CD4-positive, alpha-beta T cell (primary cell): ENCODE measurements around the gene AUTS2. TPM values are rescaled to one million over a fixed set of nuclear protein-coding genes. Genes with fewer than 3 reads are reported as not detected.

Experiments used
- ATAC-seq: fragments of 200-7000 bp; cut with Tn5 transposase; one replicate; pipeline ENCODE4 v1.10.0; 2022; ENCODE audit warnings: mild to moderate bottlenecking; ENCODE audit not compliant: poor library complexity
- CTCF ChIA-PET: fragments of 350-600 bp; sonication (Branson Sonifier 250); formaldehyde crosslinking; loops from one replicate; lab custom pipeline; 2021; ENCODE audit warnings: antibody characterized with exemption, inconsistent platforms; lab: Charles Lee
- POLR2A ChIA-PET: fragments of 350-600 bp; sonication (Branson Sonifier 250); formaldehyde crosslinking; loops from one replicate; lab custom pipeline; 2021; ENCODE audit warnings: antibody characterized with exemption, inconsistent platforms; lab: Charles Lee
- DNase-seq, 14 experiments: peaks; one replicate each; pipeline ENCODE4 v3.0.0-alpha.2; 2013 to 2020; ENCODE audit warnings: mixed read lengths in 2 of 14
- H3K27ac ChIP-seq, 2 donors: one replicate each; pipeline versions ENCODE4 v1.5.1 to v1.7.0; 2013; ENCODE audit warnings: low read length in 2 of 2, low read depth in 1 of 2, mild to moderate bottlenecking in 1 of 2
- H3K27me3 ChIP-seq, 2 experiments: 1 replicate in 1 of 2; 2 replicates in 1 of 2; pipeline versions ENCODE4 v1.6.1 to v1.7.0; 2013; ENCODE audit warnings: low read length in 2 of 2, control low read depth in 1 of 2, mild to moderate bottlenecking in 1 of 2, moderate library complexity in 1 of 2; ENCODE audit not compliant: insufficient read depth in 2 of 2, control insufficient read depth in 1 of 2
- H3K36me3 ChIP-seq: one replicate; pipeline ENCODE4 v1.6.1; 2013; ENCODE audit warnings: low read length, control low read depth; ENCODE audit not compliant: insufficient read depth
- H3K4me1 ChIP-seq: one replicate; pipeline ENCODE4 v1.6.1; 2013; ENCODE audit warnings: low read length, control low read depth; ENCODE audit not compliant: insufficient read depth
- H3K4me3 ChIP-seq: one replicate; pipeline ENCODE4 v1.5.1; 2013; ENCODE audit warnings: mild to moderate bottlenecking, low read length, moderate library complexity
- H3K9me3 ChIP-seq, 2 experiments: 1 replicate in 1 of 2; 2 replicates in 1 of 2; pipeline versions ENCODE4 v1.6.1 to v1.7.0; 2013; ENCODE audit warnings: low read length in 2 of 2, mild to moderate bottlenecking in 2 of 2, control low read depth in 1 of 2, moderate library complexity in 1 of 2; ENCODE audit not compliant: control insufficient read depth in 1 of 2, insufficient read depth in 1 of 2
- H3K27ac Mint-ChIP-seq: one replicate; pipeline ENCODE4 v1.8.0; 2020; ENCODE audit warnings: mixed read lengths
- H3K27me3 Mint-ChIP-seq: one replicate; pipeline ENCODE4 v1.8.0; 2021; ENCODE audit warnings: mixed read lengths
- H3K36me3 Mint-ChIP-seq: one replicate; pipeline ENCODE4 v1.8.0; 2021; ENCODE audit warnings: low read depth, mixed read lengths
- H3K4me1 Mint-ChIP-seq: one replicate; pipeline ENCODE4 v1.8.0; 2021; ENCODE audit warnings: low read depth, mixed read lengths
- H3K4me3 Mint-ChIP-seq: one replicate; pipeline ENCODE4 v1.8.0; 2020; ENCODE audit warnings: mild to moderate bottlenecking, mixed read lengths
- H3K9me3 Mint-ChIP-seq: one replicate; pipeline ENCODE4 v1.8.0; 2020; ENCODE audit warnings: mixed read lengths
- CTCF ChIP-seq: fragments of 200-600 bp; IDR thresholded peaks from one replicate; pipeline ENCODE4 v1.8.0; 2022; ENCODE audit warnings: antibody characterized with exemption, mild to moderate bottlenecking
- intact Hi-C, 2 experiments: fragments of 100-400 bp; cut with DNase I in 1 of 2; cut with micrococcal nuclease in 1 of 2; formaldehyde crosslinking; loops; one replicate each; pipeline versions ENCODE4 v1.15.1 to v1.9.0; 2023 to 2025; cut with DNase I, micrococcal nuclease
- total RNA-seq, 174 experiments: library from RNA in 2 of 174; stranded (reverse) in 2 of 174; gene quantifications; one replicate each; pipeline ENCODE4 v1.2.3 and lab custom pipeline; 2021 to 2026

AUTS2 gene
- total RNA-seq, 2 experiments from 2014 or later: 43.6 to 47.6 TPM

- no peak overlapping the region for H3K4me3 ChIP-seq
- ChIA-PET CTCF (no interaction called here), POLR2A (no interaction called here)
- H3K9me3 ChIP-seq: no peaks in the 10 kb centered on the region
- no peak overlapping the region for H3K4me3 Mint-ChIP-seq
- DNase-seq (no peak), ATAC-seq (no peak)
- no peaks in the 10 kb centered on the region for H3K4me1 Mint-ChIP-seq
- H3K27ac Mint-ChIP-seq: no peak overlapping the region
- H3K27me3 Mint-ChIP-seq: no peaks in the 10 kb centered on the region
- H3K9me3 Mint-ChIP-seq: no peaks in the 10 kb centered on the region
- H3K36me3 ChIP-seq: no peaks in the 10 kb centered on the region
- no peak for TF ChIP-seq CTCF
- H3K36me3 Mint-ChIP-seq: no peaks in the 10 kb centered on the region
- intact Hi-C loops: no loop called here
- no peaks in the 10 kb centered on the region for H3K27me3 ChIP-seq
- no peak overlapping the region for H3K27ac ChIP-seq
- no peaks in the 10 kb centered on the region for H3K4me1 ChIP-seq
Observed at GRCh38 chr7:69889338-69889975, 291.2 kb downstream of the AUTS2 start.

GRCh38 chr7:69889976-69890351 lies 291.7 kb downstream of the AUTS2 start:
- POLR2A ChIA-PET: no interaction called here
- H3K4me3 ChIP-seq: no peak overlapping the region

GRCh38 chr7:69892790-69893189 lies 294.5 kb downstream of the AUTS2 start:
- ChIA-PET CTCF (no interaction called here), POLR2A (no interaction called here)
- H3K4me1 ChIP-seq: no peaks in the 10 kb centered on the region
- no peaks in the 10 kb centered on the region for H3K36me3 Mint-ChIP-seq
- no peak overlapping the region for H3K27ac ChIP-seq
- no peaks in the 10 kb centered on the region for H3K9me3 ChIP-seq
- H3K4me3 Mint-ChIP-seq: no peak overlapping the region
- no peaks in the 10 kb centered on the region for H3K36me3 ChIP-seq
- H3K9me3 Mint-ChIP-seq: no peaks in the 10 kb centered on the region
- no peaks in the 10 kb centered on the region for H3K27me3 ChIP-seq
- H3K4me3 ChIP-seq: no peak overlapping the region
- no peak for TF ChIP-seq CTCF
- DNase-seq (no peak), ATAC-seq (no peak)
- H3K27me3 Mint-ChIP-seq: no peaks in the 10 kb centered on the region
- H3K27ac Mint-ChIP-seq: no peak overlapping the region
- no peaks in the 10 kb centered on the region for H3K4me1 Mint-ChIP-seq
- intact Hi-C loops: no loop called here

More at GRCh38 chr7:69889976-69890351, 291.7 kb downstream of the AUTS2 start:
- no peak for DNase-seq
- ATAC-seq: no peak
- no peaks in the 10 kb centered on the region for H3K9me3 ChIP-seq
- H3K27me3 ChIP-seq: no peaks in the 10 kb centered on the region
- H3K27ac Mint-ChIP-seq: no peak overlapping the region
- H3K27ac ChIP-seq: no peak overlapping the region
- H3K36me3 ChIP-seq: no peaks in the 10 kb centered on the region
- H3K9me3 Mint-ChIP-seq: no peaks in the 10 kb centered on the region
- H3K4me3 Mint-ChIP-seq: no peak overlapping the region
- CTCF ChIA-PET: no interaction called here
- H3K4me1 ChIP-seq: no peaks in the 10 kb centered on the region
- intact Hi-C loops: no loop called here
- no peak for TF ChIP-seq CTCF
- H3K27me3 Mint-ChIP-seq: no peaks in the 10 kb centered on the region
- H3K36me3 Mint-ChIP-seq: no peaks in the 10 kb centered on the region
- no peaks in the 10 kb centered on the region for H3K4me1 Mint-ChIP-seq
